AG10803 (cell line): Measurements from ENCODE around the gene TGM2.
A peak's percentile ranks its signal among the peaks of the same experiment; 100 is the strongest.
"Not testable (repeated sequence)": the region's sequence is repeated elsewhere in the genome, so short reads cannot be mapped to it uniquely, and the experiment has no call there.

Source experiments
- DNase-seq: peaks from one replicate; pipeline ENCODE4 v3.0.0; 2010; ENCODE audit warnings: low read depth
- H3K4me3 ChIP-seq: 2 replicates; pipeline ENCODE4 v1.5.1; 2011; ENCODE audit warnings: mild to moderate bottlenecking, low read length, control low read depth
- TF ChIP-seq, protein P1 (sequence below): conservative IDR thresholded peaks from 2 replicates; pipeline ENCODE4 v1.5.1; 2011; ENCODE audit warnings: mild to moderate bottlenecking, low read length, control low read depth, inconsistent platforms

TGM2 gene

GRCh38 chr20:38112261-38112929 is 52.7 kb downstream of the TGM2 start:
- TF ChIP-seq, protein P1, sequence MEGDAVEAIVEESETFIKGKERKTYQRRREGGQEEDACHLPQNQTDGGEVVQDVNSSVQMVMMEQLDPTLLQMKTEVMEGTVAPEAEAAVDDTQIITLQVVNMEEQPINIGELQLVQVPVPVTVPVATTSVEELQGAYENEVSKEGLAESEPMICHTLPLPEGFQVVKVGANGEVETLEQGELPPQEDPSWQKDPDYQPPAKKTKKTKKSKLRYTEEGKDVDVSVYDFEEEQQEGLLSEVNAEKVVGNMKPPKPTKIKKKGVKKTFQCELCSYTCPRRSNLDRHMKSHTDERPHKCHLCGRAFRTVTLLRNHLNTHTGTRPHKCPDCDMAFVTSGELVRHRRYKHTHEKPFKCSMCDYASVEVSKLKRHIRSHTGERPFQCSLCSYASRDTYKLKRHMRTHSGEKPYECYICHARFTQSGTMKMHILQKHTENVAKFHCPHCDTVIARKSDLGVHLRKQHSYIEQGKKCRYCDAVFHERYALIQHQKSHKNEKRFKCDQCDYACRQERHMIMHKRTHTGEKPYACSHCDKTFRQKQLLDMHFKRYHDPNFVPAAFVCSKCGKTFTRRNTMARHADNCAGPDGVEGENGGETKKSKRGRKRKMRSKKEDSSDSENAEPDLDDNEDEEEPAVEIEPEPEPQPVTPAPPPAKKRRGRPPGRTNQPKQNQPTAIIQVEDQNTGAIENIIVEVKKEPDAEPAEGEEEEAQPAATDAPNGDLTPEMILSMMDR: no peak
- no peak for DNase-seq
- no peak overlapping the region for H3K4me3 ChIP-seq

GRCh38 chr20:38111366-38112232 is 53.5 kb downstream of the TGM2 start:
- TF ChIP-seq, protein P1: no peak

GRCh38 chr20:38110525-38111178 is 54.4 kb downstream of the TGM2 start:
- TF ChIP-seq, protein P1: no peak
- no peak for DNase-seq
- H3K4me3 ChIP-seq: no peak overlapping the region

More at GRCh38 chr20:38111366-38112232, 53.5 kb downstream of the TGM2 start:
- DNase-seq: no peak
- H3K4me3 ChIP-seq: no peak overlapping the region

DNA sequence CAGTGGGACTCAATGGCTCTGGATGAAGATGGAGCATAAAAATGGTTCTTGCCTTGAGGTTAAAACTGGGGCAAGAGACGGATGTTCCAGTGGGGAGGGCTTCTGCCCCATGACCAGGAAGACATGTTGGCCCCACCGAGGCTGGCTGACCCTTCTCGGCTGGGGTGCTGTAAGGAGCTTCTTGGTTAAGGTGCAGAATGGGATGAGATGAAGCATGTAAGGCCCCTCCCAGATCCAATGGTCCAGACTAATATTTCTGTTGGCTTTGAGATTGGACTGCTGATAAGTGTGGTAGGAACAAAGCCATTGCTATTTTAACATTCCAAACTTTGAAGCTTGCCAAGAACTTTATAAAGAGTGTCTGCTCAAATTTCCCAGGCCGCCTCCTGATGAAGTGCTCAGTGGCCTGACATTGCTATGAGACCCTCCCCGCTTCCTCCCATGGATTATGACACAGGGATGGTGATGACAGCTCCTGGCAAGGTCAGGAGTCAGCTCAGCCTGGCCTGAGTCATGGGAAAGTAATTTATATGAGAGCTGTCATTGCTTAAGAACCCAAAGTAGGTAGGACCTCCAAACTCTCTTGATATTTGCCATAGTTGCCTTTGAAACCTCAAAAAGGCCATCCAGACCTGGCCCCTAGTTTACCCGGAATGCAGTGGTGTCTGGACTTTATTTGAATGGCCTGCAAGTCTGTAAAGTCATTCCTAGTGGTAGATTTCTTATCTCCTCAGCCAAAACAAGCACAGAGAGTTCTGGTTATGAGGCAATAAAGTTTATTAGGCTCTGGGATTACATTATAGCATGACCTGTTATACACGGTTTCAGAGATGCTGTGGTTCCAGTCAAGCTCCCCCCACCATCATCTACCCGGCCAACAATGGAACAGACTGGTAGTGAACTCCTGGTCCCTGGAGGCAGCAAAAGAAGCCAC is 55.2 kb downstream of the TGM2 start:
- TF ChIP-seq, protein P1: no peak
- DNase-seq: peak; percentile 99
- no peak overlapping the region for H3K4me3 ChIP-seq

- TF ChIP-seq, protein P1: no peak
- peak; percentile 87 for DNase-seq
- no peak overlapping the region for H3K4me3 ChIP-seq
These were observed 56.0 kb downstream of the TGM2 start for GRCh38 chr20:38108986-38109541.

- peak; percentile 87 for DNase-seq
- TF ChIP-seq, protein P1: no peak
- H3K4me3 ChIP-seq: no peak overlapping the region
These were observed 56.6 kb downstream of the TGM2 start for GRCh38 chr20:38108438-38108985.

DNA sequence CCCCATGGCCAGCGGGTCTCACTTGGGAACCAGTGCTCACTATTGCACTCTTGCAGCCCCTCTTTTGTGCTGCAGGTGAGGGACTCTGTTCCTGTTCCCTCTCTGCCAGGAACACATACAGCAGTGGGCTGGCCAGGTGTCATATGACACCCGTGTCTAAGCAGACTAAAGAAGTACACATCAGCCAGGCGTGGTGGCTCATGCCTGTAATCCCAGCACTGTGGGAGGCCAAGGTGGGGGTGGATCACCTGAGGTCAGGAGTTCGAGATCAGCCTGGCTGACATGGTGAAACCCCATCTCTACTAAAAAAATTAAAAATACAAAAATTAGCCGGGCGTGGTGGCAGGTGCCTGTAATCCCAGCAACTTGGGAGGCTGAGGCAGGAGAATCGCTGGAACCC is 57.2 kb downstream of the TGM2 start:
- not testable (repeated sequence) for H3K4me3 ChIP-seq, DNase-seq

DNA sequence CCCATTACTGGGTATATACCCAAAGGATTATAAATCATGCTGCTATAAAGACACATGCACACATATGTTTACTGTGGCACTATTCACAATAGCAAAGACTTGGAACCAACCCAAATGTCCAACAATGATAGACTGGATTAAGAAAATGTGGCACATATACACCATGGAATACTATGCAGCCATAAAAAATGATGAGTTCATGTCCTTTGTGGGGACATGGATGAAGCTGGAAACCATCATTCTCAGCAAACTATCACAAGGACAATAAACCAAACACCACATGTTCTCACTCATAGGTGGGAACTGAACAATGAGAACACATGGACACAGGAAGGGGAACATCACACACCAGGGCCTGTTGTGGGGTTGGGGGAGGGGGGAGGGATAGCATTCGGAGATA is 57.7 kb downstream of the TGM2 start:
- DNase-seq, H3K4me3 ChIP-seq: not testable (repeated sequence)
